Uterus (tissue), 4 donors: ENCODE results near the gene CEACAM16. TPM values are rescaled to one million over a fixed set of nuclear protein-coding genes. Genes with fewer than 3 reads are reported as not detected.

ENCODE experiments used
- DNase-seq, 2 donors: peaks; one replicate each; pipeline ENCODE4 v3.0.0-alpha.2; 2019 to 2020
- H3K27ac ChIP-seq, 2 donors: fragments of 200-600 bp; sonication (generic); 1 replicate in 1 of 2; 2 replicates in 1 of 2; pipeline ENCODE4 v1.5.1; 2016 to 2018
- H3K27me3 ChIP-seq, 2 donors: fragments of 200-600 bp; sonication (generic); one replicate each; pipeline ENCODE4 v1.5.1; 2018 to 2019; ENCODE audit warnings: control low read depth in 1 of 2
- H3K36me3 ChIP-seq, 2 donors: fragments of 200-600 bp; sonication (generic); one replicate each; pipeline ENCODE4 v1.5.1; 2019; ENCODE audit warnings: control low read depth in 1 of 2
- H3K4me1 ChIP-seq, 2 donors: fragments of 200-600 bp; sonication (generic); one replicate each; pipeline ENCODE4 v1.5.1; 2018 to 2019; ENCODE audit warnings: control low read depth in 1 of 2
- H3K4me3 ChIP-seq, 2 donors: fragments of 200-600 bp; sonication (generic); 1 replicate in 1 of 2; 2 replicates in 1 of 2; pipeline ENCODE4 v1.5.1; 2018 to 2019; ENCODE audit warnings: mild to moderate bottlenecking in 1 of 2
- H3K9me3 ChIP-seq, 2 donors: fragments of 200-600 bp; sonication (generic); one replicate each; pipeline ENCODE4 v1.5.1; 2019; ENCODE audit warnings: control low read depth in 1 of 2
- CTCF ChIP-seq, 4 experiments: fragments of 200-600 bp in 2 of 4; fragments of 450-650 bp in 2 of 4; sonication (generic) in 2 of 4; IDR thresholded peaks; one replicate each; pipeline ENCODE4 v1.5.1; 2016 to 2019; ENCODE audit warnings: antibody characterized with exemption in 4 of 4, mild to moderate bottlenecking in 2 of 4, moderate library complexity in 1 of 4
- POLR2A ChIP-seq, 2 donors: fragments of 450-650 bp; IDR thresholded peaks; one replicate each; pipeline ENCODE4 v1.6.1; 2016; ENCODE audit warnings: antibody characterized with exemption in 2 of 2, mild to moderate bottlenecking in 1 of 2, moderate library complexity in 1 of 2
- intact Hi-C: fragments of 100-400 bp; cut with DNase I; formaldehyde crosslinking; loops from one replicate; pipeline ENCODE4 v1.15.1; 2023; ENCODE audit warnings: low total_unique reads
- total RNA-seq, 4 donors: library from RNA; depleted of rRNA in 3 of 4; stranded (reverse); fragments of >200 nt in 3 of 4; gene quantifications; one replicate each; pipeline versions ENCODE4 v1.1.0 to v1.2.4, GENCODE V29; 2014 to 2023
- donor health status: DM: yes; HTN: yes; CAD: no.

CEACAM16 gene
- total RNA-seq, 4 donors from 2014 or later = not detected

- Histone ChIP-seq H3K36me3 (no peaks in the 10 kb centered on the region), H3K9me3 (no peaks in the 10 kb centered on the region), H3K27me3 (no peaks in the 10 kb centered on the region), H3K4me3 (no peak overlapping the region), H3K4me1 (peaks cover 5 to 7% of the 10 kb centered on the region in 2 donors), H3K27ac (no peak overlapping the region)
- intact Hi-C loops = no loop called here
- TF ChIP-seq POLR2A (IDR thresholded peaks at IDR 0.05) (no peak), CTCF (IDR thresholded peaks at IDR 0.05) (no peak)
- DNase-seq = no peak
Observed at GRCh38 chr19:44738603-44739558, 39.9 kb downstream of the CEACAM16 start.

GRCh38 chr19:44740351-44740824 lies 41.4 kb downstream of the CEACAM16 start:
- Histone ChIP-seq H3K4me3 (no peak overlapping the region), H3K36me3 (no peaks in the 10 kb centered on the region), H3K9me3 (no peaks in the 10 kb centered on the region), H3K4me1 (peaks cover 5 to 7% of the 10 kb centered on the region in 2 donors), H3K27me3 (no peaks in the 10 kb centered on the region), H3K27ac (peak overlapping the region in 1 of 2 donors; percentile 90)
- TF ChIP-seq CTCF (IDR thresholded peaks at IDR 0.05) (no peak), POLR2A (IDR thresholded peaks at IDR 0.05) (no peak)
- DNase-seq = no peak
- intact Hi-C loops = no loop called here

GRCh38 chr19:44741258-44741731 lies 42.3 kb downstream of the CEACAM16 start:
- Histone ChIP-seq H3K9me3 (no peaks in the 10 kb centered on the region), H3K36me3 (no peaks in the 10 kb centered on the region), H3K4me3 (no peak overlapping the region), H3K4me1 (peaks cover 5 to 7% of the 10 kb centered on the region in 2 donors), H3K27ac (peak overlapping the region; percentile 85 to 90), H3K27me3 (no peaks in the 10 kb centered on the region)
- no peak for DNase-seq
- no peak for TF ChIP-seq POLR2A (IDR thresholded peaks at IDR 0.05)
- no peak for TF ChIP-seq CTCF (IDR thresholded peaks at IDR 0.05)
- intact Hi-C loops = no loop called here

- peak; percentile 99 for DNase-seq
- TF ChIP-seq POLR2A (IDR thresholded peaks at IDR 0.05) (peak in 1 of 2 donors; percentile 26), CTCF (IDR thresholded peaks at IDR 0.05) (no peak)
- intact Hi-C loops = no loop called here
- H3K27me3 ChIP-seq = no peaks in the 10 kb centered on the region
- H3K27ac ChIP-seq = peak overlapping the region; percentile 85 to 90
- H3K4me3 ChIP-seq = no peak overlapping the region
- no peaks in the 10 kb centered on the region for H3K36me3 ChIP-seq
- H3K9me3 ChIP-seq = no peaks in the 10 kb centered on the region
- peaks cover 7% of the 10 kb centered on the region in 2 donors for H3K4me1 ChIP-seq
Observed at GRCh38 chr19:44741841-44742329, 42.9 kb downstream of the CEACAM16 start.
